IMR-90 (cell line): Measurements from ENCODE around the gene ZBTB44. TPM values are rescaled to one million over a fixed set of nuclear protein-coding genes. Genes with fewer than 3 reads are reported as not detected.

Experiments
- ATAC-seq: fragments of 200-7000 bp; cut with Tn5 transposase; 2 replicates; pipeline ENCODE4 v1.9.1; 2020; ENCODE audit warnings: low read depth, mild to moderate bottlenecking, moderate library complexity
- BruUV-seq: library from RNA; stranded (reverse); fragments of 400-500 nt; replicated peaks from 2 replicates; lab custom pipeline; 2021; lab: Mats Ljungman, UMichigan
- CTCF ChIA-PET: fragments of 300-600 bp; formaldehyde crosslinking; extraction: SDS; loops from one replicate; lab custom pipeline; 2021; ENCODE audit warnings: antibody characterized with exemption; lab: Yijun Ruan, JAX
- POLR2A ChIA-PET: fragments of 300-600 bp; sonication (Branson Sonifier 250); formaldehyde crosslinking; loops from one replicate; lab custom pipeline; 2022; ENCODE audit warnings: antibody characterized with exemption; ENCODE audit not compliant: unreplicated experiment; lab: Charles Lee
- DNase-seq: peaks from one replicate; pipeline ENCODE4 v3.0.0; 2013
- H2AFZ ChIP-seq: replicated peaks from 2 replicates; pipeline ENCODE3; 2013; ENCODE audit warnings: low read length, mild to moderate bottlenecking; ENCODE audit not compliant: poor library complexity
- H2AK5ac ChIP-seq: 2 replicates; pipeline ENCODE4 v1.6.1; 2013; ENCODE audit warnings: low read depth, low read length, inconsistent platforms
- H2AK9ac ChIP-seq: replicated peaks from 2 replicates; pipeline ENCODE3; 2013; ENCODE audit warnings: mild to moderate bottlenecking, low read depth, low read length, moderate library complexity; ENCODE audit not compliant: poor library complexity
- H2BK120ac ChIP-seq: 2 replicates; pipeline ENCODE4 v1.6.1; 2013; ENCODE audit warnings: low read depth, low read length, inconsistent platforms
- H2BK15ac ChIP-seq: 3 replicates; pipeline ENCODE4 v1.6.1; 2013; ENCODE audit warnings: low read depth, low read length, inconsistent platforms
- H2BK20ac ChIP-seq: 2 replicates; pipeline ENCODE4 v1.6.1; 2013; ENCODE audit warnings: low read depth, mild to moderate bottlenecking, inconsistent platforms, low read length, moderate library complexity
- H2BK5ac ChIP-seq: 2 replicates; pipeline ENCODE4 v1.6.1; 2013; ENCODE audit warnings: mild to moderate bottlenecking, low read depth, low read length, inconsistent platforms; ENCODE audit not compliant: poor library complexity, severe bottlenecking
- H3K14ac ChIP-seq: replicated peaks from 2 replicates; pipeline ENCODE4 v1.6.1; 2013; ENCODE audit warnings: low read depth, low read length, inconsistent platforms
- H3K18ac ChIP-seq: 2 replicates; pipeline ENCODE4 v1.6.1; 2013; ENCODE audit warnings: low read depth, low read length, control low read depth
- H3K23ac ChIP-seq: 2 replicates; pipeline ENCODE4 v1.6.1; 2013; ENCODE audit warnings: low read depth, low read length, inconsistent platforms
- H3K27ac ChIP-seq: 2 replicates; pipeline ENCODE4 v1.5.1; 2013; ENCODE audit warnings: mild to moderate bottlenecking, control low read depth, low read length; ENCODE audit not compliant: insufficient read depth
- H3K27me3 ChIP-seq: 2 replicates; pipeline ENCODE4 v1.6.1; 2013; ENCODE audit warnings: low read length; ENCODE audit not compliant: control insufficient read depth, insufficient read depth
- H3K36me3 ChIP-seq: 2 replicates; pipeline ENCODE4 v1.6.1; 2013; ENCODE audit warnings: low read length, mixed read lengths; ENCODE audit not compliant: control insufficient read depth, insufficient read depth
- H3K4ac ChIP-seq: 2 replicates; pipeline ENCODE4 v1.6.1; 2013; ENCODE audit warnings: low read depth, low read length, inconsistent platforms
- H3K4me1 ChIP-seq: 2 replicates; pipeline ENCODE4 v1.6.1; 2013; ENCODE audit warnings: low read length, mixed read lengths; ENCODE audit not compliant: control insufficient read depth, insufficient read depth
- H3K4me2 ChIP-seq: 2 replicates; pipeline ENCODE4 v1.6.1; 2013; ENCODE audit warnings: low read depth, mild to moderate bottlenecking, control low read depth, low read length, moderate library complexity
- H3K4me3 ChIP-seq: 2 replicates; pipeline ENCODE4 v1.5.1; 2013; ENCODE audit warnings: low read depth, mild to moderate bottlenecking, control low read depth, low read length, moderate library complexity; ENCODE audit not compliant: insufficient read depth
- H3K56ac ChIP-seq: 2 replicates; pipeline ENCODE4 v1.6.1; 2013; ENCODE audit warnings: low read length, inconsistent platforms; ENCODE audit not compliant: insufficient read depth; ENCODE audit errors: extremely low read depth
- H3K79me1 ChIP-seq, 2 experiments: 2 replicates each; pipeline ENCODE4 v1.6.1; 2013; ENCODE audit warnings: low read length in 2 of 2, inconsistent platforms in 1 of 2, low read depth in 1 of 2
- H3K9ac ChIP-seq: 2 replicates; pipeline ENCODE4 v1.6.1; 2013; ENCODE audit warnings: low read depth, low read length, control low read depth
- H3K9me1 ChIP-seq: 2 replicates; pipeline ENCODE4 v1.6.1; 2013; ENCODE audit warnings: low read length, inconsistent platforms; ENCODE audit not compliant: insufficient read depth
- H3K9me3 ChIP-seq: 2 replicates; pipeline ENCODE4 v1.6.1; 2013; ENCODE audit warnings: low read length; ENCODE audit not compliant: control insufficient read depth, insufficient read depth
- H4K20me1 ChIP-seq: 2 replicates; pipeline ENCODE4 v1.6.1; 2013; ENCODE audit warnings: low read length, inconsistent platforms; ENCODE audit not compliant: insufficient read depth
- H4K5ac ChIP-seq: 2 replicates; pipeline ENCODE4 v1.6.1; 2013; ENCODE audit warnings: mild to moderate bottlenecking, low read depth, low read length, control low read depth
- H4K8ac ChIP-seq, 2 experiments: 2 replicates each; pipeline ENCODE4 v1.6.1; 2013; ENCODE audit warnings: low read depth in 2 of 2, low read length in 2 of 2, control low read depth in 1 of 2, inconsistent platforms in 1 of 2
- H4K91ac ChIP-seq: 2 replicates; pipeline ENCODE4 v1.6.1; 2013; ENCODE audit warnings: low read depth, low read length, inconsistent platforms; ENCODE audit not compliant: insufficient read depth
- CTCF ChIP-seq: conservative IDR thresholded peaks from 2 replicates; pipeline ENCODE4 v1.5.1; 2012; ENCODE audit warnings: mild to moderate bottlenecking, low read depth, low read length, improper control_type of control experiment
- RCOR1 ChIP-seq: IDR thresholded peaks from 2 replicates; pipeline ENCODE4 v1.6.1; 2012; ENCODE audit warnings: mild to moderate bottlenecking, low read length, improper control_type of control experiment; ENCODE audit not compliant: insufficient replicate concordance
- WGBS, 2 experiments: methylation state at CpG; one replicate each; pipeline versions ENCODE4 v1.1.5 to v1.1.7; 2013; ENCODE audit warnings: missing lambda C conversion rate in 2 of 2; ENCODE audit not compliant: insufficient read length in 1 of 2; ENCODE audit errors: extremely low coverage in 2 of 2; 5-methylcytosine and 5-hydroxymethylcytosine counted together
- dilution Hi-C: fragments of 300-500 bp; cut with HindIII; formaldehyde crosslinking; loops from one replicate; pipeline ENCODE4 v1.14.3; 2018; ENCODE audit warnings: low sequenced_read_pairs; ENCODE audit not compliant: unreplicated experiment
- in situ Hi-C: fragments of 300-500 bp; cut with MboI; formaldehyde crosslinking; loops from 3 replicates; pipeline ENCODE4 v1.14.3; 2019; ENCODE audit warnings: low sequenced_read_pairs, inconsistent platforms, mixed read lengths
- intact Hi-C: fragments of 100-400 bp; cut with micrococcal nuclease; formaldehyde crosslinking; loops from 2 replicates; pipeline ENCODE4 v1.10.0; 2022
- polyA plus RNA-seq, 3 experiments: library from polyadenylated mRNA; depleted of rRNA; stranded (reverse); fragments of >200 nt; gene quantifications; 2 replicates each; pipeline ENCODE4 v1.2.3, GENCODE V29; 2012; ENCODE audit warnings: low replicate concordance in 1 of 3
- total RNA-seq: library from RNA; depleted of rRNA; stranded (reverse); fragments of >200 nt; gene quantifications from 2 replicates; pipeline ENCODE4 v1.2.3, GENCODE V29; 2012

The ZBTB44 gene
- total and polyA plus RNA-seq, 2 of the 4 experiments (the other 2 are of a cell fraction): 6.9 to 23.3 TPM

GRCh38 chr11:130241713-130242112 lies 73.0 kb downstream of the ZBTB44 start:
- no peak overlapping the region for H3K27ac ChIP-seq
- DNase-seq (no peak), ATAC-seq (no peak)
- no peak overlapping the region for H2BK5ac ChIP-seq
- no peak overlapping the region for H4K8ac ChIP-seq
- 0 out of 2 replicates have a peak, but pooled peaks have one; percentile 4 for TF ChIP-seq CTCF
- no peak for TF ChIP-seq RCOR1
- POLR2A ChIA-PET: interaction anchor here (0.6 kb wide), 1 partner anchor 73 kb away, joined by 8 read pairs; the partner anchor contains the start of gene ZBTB44
- no CpG with 5 or more reads among the region's 2 CpGs for WGBS, 2 experiments
- CTCF ChIA-PET: no interaction called here
- H2AFZ ChIP-seq: no peak overlapping the region
- H3K18ac ChIP-seq: no peak overlapping the region
- no peak overlapping the region for H3K4me2 ChIP-seq
- H2BK120ac ChIP-seq: no peak overlapping the region
- H3K4me1 ChIP-seq: peaks cover 7% of the 10 kb centered on the region
- peaks cover 4% of the 10 kb centered on the region; the same call in 1 of the 2 replicates for H4K20me1 ChIP-seq
- H4K5ac ChIP-seq: no peak overlapping the region
- peaks cover 4% of the 10 kb centered on the region for H3K36me3 ChIP-seq
- no peaks in the 10 kb centered on the region for H3K9me1 ChIP-seq
- no peak overlapping the region for H2AK9ac ChIP-seq
- H3K9me3 ChIP-seq: no peaks in the 10 kb centered on the region
- no peak overlapping the region for H3K56ac ChIP-seq
- no peak overlapping the region for H3K23ac ChIP-seq
- no peak overlapping the region for H2BK15ac ChIP-seq
- BruUV-seq: no TSS peak
- no peaks in the 10 kb centered on the region for H3K27me3 ChIP-seq
- H3K4ac ChIP-seq: no peak overlapping the region
- no peak overlapping the region for H3K4me3 ChIP-seq
- no peak overlapping the region for H4K91ac ChIP-seq
- intact Hi-C loops: no loop called here
- H2BK20ac ChIP-seq: no peak overlapping the region
- dilution Hi-C loops: no loop called here
- no peak overlapping the region for H3K9ac ChIP-seq
- in situ Hi-C loops: no loop called here
- peaks cover 5 to 15% of the 10 kb centered on the region in 2 experiments; a peak in 1 of 4 replicates for H3K79me1 ChIP-seq
- H3K14ac ChIP-seq: no peak overlapping the region
- H2AK5ac ChIP-seq: no peak overlapping the region
